GM18951 (cell line): ENCODE measurements around the gene LHX1.

ENCODE experiments used
- POLR2A ChIP-seq: IDR thresholded peaks from 4 replicates; pipeline ENCODE4 v1.6.1; 2011; ENCODE audit warnings: mild to moderate bottlenecking; ENCODE audit not compliant: insufficient read length, insufficient read depth; ENCODE audit errors: extremely low read depth
- in situ Hi-C: fragments of 300-500 bp; cut with MboI; formaldehyde crosslinking; loops from one replicate; pipeline ENCODE4 v1.12.0; 2022; ENCODE audit warnings: low sequenced_read_pairs, mixed read lengths, inconsistent platforms; ENCODE audit not compliant: unreplicated experiment

The LHX1 gene

GRCh38 chr17:36913132-36913531 is 24.1 kb upstream of the LHX1 start:
- in situ Hi-C loops: no loop called here
- TF ChIP-seq POLR2A: no peak

DNA sequence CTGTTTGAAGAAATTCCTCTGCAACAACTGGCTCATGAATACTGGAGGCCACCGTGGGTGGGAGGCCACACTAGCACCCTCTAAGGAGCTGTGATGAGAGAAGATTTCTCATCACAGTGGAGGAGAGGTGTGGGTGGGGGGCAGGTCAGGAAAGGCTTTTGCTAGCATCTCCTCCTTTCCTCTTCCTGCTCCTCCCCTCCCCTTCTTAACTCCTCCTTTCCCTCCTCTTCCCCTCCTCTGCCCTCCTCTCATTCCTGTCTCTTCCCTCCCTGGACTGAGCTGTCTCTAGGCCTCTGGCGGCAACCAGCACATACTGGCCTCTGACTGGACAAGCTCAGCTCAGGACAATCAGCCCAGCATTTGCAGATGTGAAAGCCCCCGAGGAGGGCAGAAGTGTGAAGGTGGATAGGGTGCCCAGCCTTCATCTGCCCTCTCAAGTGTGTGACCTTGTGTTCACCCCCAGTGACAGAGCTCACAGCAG is 19.0 kb upstream of the LHX1 start:
- no peak for TF ChIP-seq POLR2A
- in situ Hi-C loops: no loop called here

DNA sequence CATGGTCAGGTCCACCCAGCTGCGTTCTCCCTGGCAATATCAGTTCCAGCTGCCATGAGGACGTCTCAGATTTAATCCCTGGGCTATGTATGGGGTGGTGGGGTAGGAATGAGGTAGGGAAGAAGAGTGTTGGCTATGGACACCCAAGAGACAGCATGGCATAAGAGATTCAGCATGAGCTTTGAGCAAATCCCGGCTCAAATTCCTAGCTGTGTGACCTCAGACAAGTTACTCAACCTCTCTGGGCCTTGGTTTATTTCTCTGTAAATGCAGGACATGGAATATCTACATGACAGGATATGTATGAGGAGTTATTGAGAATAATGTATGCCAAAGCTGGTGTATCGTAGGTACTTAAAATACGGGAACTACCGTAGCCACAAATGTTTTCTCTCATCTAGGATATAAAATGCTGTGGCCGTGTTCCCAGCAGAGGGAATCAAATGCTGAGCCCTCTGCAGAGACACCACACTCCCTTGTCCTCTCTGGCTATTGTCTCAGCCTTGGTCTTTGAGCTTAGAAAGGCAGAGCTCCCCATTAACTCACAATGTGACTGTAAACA is 17.8 kb upstream of the LHX1 start:
- TF ChIP-seq POLR2A: no peak
- in situ Hi-C loops: no loop called here

DNA sequence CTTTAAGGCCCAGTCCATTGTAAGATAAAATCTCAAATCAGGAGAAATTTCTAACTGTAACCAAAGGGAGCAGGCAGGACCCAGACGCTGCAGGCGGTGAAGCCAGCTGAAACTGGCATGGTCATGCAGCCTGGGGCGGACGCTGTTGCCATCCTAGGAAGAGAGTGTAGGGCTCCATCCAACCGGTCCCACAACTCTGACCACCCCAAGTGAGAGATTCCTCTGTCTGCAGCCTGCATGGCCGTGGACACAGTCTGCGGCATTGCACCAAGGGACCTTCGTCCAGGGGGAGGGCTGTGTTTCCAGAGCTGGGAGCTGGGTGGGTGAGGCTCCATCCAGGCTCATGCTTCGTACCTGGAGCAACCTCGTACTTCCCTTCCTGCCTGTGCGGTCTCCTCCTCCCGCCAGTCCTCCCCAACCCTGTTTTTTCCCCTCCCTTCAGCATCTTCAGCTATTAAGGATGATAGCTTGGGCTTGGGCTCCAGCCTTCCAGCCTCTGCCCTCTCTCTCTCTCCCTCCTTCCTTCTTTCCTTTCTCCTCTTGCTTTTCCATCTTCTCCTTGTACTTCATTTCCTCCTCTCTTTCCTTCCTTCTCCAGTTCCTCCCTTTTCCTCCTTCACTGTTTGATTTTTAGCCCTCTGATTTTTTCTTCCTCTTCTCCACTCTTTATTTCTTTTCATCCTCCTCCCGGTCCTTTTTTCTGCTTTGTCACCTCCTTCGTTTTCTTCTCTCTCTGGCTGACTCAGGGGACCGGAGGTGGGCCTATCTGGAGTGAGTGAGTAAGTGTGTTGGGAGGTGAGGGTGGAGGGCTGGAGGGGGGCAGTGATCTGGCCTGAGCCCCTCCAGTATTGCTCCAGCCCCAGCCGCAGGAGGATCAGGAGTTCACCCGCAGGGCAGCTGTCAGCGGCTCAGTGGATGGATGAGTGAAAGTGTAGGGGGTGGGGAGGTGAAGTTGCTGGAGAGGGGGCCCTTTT is 17.0 kb upstream of the LHX1 start:
- TF ChIP-seq POLR2A: no peak
- in situ Hi-C loops: no loop called here

- no peak for TF ChIP-seq POLR2A
- in situ Hi-C loops: no loop called here
Measured at GRCh38 chr17:36921095-36921851, 16.0 kb upstream of the LHX1 start.

- in situ Hi-C loops: no loop called here
- no peak for TF ChIP-seq POLR2A
Measured at GRCh38 chr17:36922175-36922574, 15.1 kb upstream of the LHX1 start.

DNA sequence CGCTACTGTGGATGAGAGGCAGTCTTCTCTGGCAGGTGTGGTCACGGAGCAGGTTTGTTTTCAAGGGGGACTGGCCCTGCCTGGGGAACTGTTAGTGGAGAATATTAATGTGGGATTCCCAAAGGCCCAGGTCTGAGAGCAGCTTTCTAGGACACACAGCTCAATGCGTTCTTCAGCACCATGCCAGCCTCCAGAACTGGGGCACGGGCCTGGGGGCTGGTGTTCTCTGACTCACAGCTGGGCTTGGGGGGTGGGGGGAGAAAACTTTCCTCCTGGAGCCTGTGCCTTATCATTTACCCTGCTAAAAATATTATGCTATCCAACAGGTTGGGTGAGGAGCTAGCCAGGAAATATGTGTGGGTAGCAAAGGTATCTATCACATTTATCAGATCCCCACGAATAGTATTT is 13.5 kb upstream of the LHX1 start:
- in situ Hi-C loops: no loop called here
- no peak for TF ChIP-seq POLR2A

- TF ChIP-seq POLR2A: no peak
- in situ Hi-C loops: no loop called here
Measured at GRCh38 chr17:36926226-36926625, 11.0 kb upstream of the LHX1 start.

GRCh38 chr17:36926701-36927100 is 10.6 kb upstream of the LHX1 start:
- in situ Hi-C loops: no loop called here
- no peak for TF ChIP-seq POLR2A

DNA sequence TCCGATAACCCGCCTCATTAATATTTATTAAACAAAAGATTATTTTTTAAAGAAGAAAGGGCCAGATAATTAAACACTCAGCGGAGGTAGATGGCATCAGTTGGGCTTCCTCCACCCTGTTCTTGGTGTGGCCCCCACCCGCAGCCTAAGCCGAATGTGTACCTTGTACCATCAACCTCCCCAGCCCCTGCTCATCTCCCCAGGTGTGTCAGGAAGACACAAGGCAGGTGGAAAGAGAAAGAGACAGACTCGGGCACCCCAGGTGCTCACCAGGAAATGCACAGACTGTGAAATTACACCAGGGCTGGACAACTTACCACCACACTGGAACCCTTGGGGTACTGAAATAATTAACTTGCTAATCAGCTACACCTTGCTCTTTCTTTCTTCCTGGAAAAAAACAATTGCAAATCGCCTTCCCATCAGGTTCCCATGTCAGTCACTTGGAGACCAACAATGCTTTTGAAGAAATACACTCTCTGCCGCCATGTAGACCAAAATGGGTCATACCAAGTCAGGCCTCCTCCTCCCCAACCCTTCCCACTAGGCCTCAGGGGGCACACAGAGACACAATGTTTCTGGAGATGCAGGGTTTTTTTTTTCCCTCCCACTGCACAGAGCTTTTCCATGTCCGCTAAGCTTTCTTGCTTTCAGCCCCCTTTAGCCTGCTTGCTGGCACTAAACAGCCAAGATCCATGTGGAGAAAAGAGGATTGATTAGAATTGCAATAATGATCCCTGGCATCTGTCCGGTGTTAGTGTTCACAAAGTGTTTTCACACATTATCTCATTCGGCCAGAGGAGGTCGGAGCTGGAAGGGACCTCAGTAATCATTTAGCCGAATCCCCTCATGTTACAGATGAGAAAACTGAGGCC is 8.6 kb upstream of the LHX1 start:
- TF ChIP-seq POLR2A: no peak
- in situ Hi-C loops: no loop called here

DNA sequence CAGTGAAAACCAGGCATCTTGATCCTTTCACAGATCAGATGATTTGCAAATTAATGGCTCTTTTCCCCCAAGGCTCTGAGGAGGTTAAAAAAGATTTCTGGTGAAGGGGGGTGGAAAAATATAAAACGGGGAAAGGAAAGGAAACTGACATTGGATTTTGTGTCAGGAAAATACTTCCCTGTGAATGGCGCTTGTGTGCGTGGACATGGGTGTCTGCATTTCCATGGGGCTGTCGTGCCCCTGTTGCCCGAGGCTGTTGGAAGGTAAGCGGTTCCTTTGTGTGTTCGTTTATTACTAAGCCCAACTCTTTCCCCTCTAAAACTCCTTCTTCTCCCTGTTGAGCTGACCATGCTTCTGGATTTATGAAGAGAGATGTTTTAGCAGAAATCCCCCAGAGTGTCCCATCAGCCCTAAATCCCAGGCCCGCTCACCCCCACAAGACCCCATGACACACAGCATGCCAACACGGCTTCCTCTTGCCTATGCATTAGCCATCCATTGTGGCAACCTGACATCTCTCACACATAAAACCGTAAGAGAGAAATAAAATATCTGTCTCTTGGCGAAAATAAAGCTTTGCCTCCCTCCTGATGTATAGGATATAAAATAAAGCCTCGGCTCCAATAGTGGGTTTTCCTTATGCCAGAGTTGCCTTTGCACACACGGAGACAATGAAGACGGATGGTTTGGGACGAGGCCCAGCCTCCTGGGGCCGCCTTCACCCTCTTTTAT is 7.3 kb upstream of the LHX1 start:
- TF ChIP-seq POLR2A: no peak
- in situ Hi-C loops: no loop called here

GRCh38 chr17:36930583-36930900 is 6.7 kb upstream of the LHX1 start:
- TF ChIP-seq POLR2A: no peak
- in situ Hi-C loops: no loop called here

DNA sequence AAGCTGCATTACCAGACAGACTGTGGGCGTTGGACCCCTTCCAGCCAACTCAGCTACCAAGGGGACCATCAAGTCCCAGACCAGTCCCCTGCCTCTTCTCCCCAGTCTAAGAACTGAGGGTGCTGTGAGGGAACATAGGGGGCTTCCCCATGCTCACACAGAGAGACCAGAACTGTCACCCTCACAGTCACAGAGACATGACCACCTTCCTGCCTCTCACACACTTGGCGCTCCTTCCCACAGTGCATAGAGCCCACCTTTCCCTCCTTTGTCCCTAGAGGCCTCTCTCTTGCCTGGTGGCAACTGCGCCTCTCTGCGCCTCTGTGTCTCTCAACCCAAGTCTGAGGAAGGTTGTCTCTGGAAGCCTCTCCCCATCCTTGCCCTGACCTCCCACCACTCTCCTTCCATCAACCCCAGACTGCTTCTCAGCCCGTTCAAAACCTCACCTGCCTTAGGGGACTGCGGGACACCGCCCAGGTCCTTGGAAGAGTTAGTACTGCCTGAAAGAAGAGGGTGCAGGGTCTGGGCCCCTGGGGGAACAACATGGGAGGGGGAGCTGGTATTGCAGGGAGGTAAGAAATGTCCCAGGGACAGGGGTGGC is 6.1 kb upstream of the LHX1 start:
- TF ChIP-seq POLR2A: no peak
- in situ Hi-C loops: no loop called here
